ENCODE measurements around the gene ABCC9. TPM values are rescaled to one million over a fixed set of nuclear protein-coding genes. Genes with fewer than 3 reads are reported as not detected.

ABCC9 gene
- polyA plus RNA-seq, 1 of the 3 experiments (the other 2 are of a cell fraction): 0.02 TPM

GRCh38 chr12:21941506-21942376 is 515 bp upstream of the ABCC9 start:
- no peaks in the 10 kb centered on the region for H3F3A ChIP-seq (replicated peaks; ENCODE audit: insufficient read depth)
- ChIA-PET POLR2A (no interaction called here), CTCF (interaction anchor here (0.7 kb wide), 1 partner anchor 166 kb away, joined by 3 read pairs; no protein-coding TSS in a partner anchor)
- H3K27ac ChIP-seq (ENCODE audit: low read depth in 2 of 2, low read length in 1 of 2): no peak overlapping the region
- peak overlapping the region; percentile 67 for H3K4me2 ChIP-seq
- H3K27me3 ChIP-seq (ENCODE audit: insufficient read depth): peaks cover 32% of the 10 kb centered on the region; the same call in 1 of the 2 replicates
- H3K4me3 ChIP-seq (ENCODE audit: low read depth in 2 of 2, low read length in 1 of 2): peak overlapping the region; percentile 26 to 46
- no peaks in the 10 kb centered on the region for H3K79me2 ChIP-seq (ENCODE audit: insufficient read depth)
- no peaks in the 10 kb centered on the region for H3K9me3 ChIP-seq
- peaks cover 0 to 5% of the 10 kb centered on the region in 2 experiments; a peak in 1 of 4 replicates for H3K4me1 ChIP-seq (ENCODE audit: control insufficient read depth in 1 of 2, insufficient read depth in 2 of 2, low read depth in 1 of 2, low read length in 1 of 2)
- no peaks in the 10 kb centered on the region for H3K9me2 ChIP-seq
- H3K36me3 ChIP-seq (replicated peaks in 1 of 2; ENCODE audit: control insufficient read depth in 1 of 2, insufficient read depth in 2 of 2, low read length in 1 of 2): no peaks in the 10 kb centered on the region
- no peak overlapping the region for H2AFZ ChIP-seq (ENCODE audit: low read depth)
- WGBS (ENCODE audit: low lambda C conversion rate): 19% methylated on average over 31 of the region's 51 CpGs
- no peak for TF ChIP-seq TEAD4 (IDR thresholded peaks at IDR 0.05; ENCODE audit: borderline replicate concordance, insufficient read depth)
- TF ChIP-seq, protein P1, sequence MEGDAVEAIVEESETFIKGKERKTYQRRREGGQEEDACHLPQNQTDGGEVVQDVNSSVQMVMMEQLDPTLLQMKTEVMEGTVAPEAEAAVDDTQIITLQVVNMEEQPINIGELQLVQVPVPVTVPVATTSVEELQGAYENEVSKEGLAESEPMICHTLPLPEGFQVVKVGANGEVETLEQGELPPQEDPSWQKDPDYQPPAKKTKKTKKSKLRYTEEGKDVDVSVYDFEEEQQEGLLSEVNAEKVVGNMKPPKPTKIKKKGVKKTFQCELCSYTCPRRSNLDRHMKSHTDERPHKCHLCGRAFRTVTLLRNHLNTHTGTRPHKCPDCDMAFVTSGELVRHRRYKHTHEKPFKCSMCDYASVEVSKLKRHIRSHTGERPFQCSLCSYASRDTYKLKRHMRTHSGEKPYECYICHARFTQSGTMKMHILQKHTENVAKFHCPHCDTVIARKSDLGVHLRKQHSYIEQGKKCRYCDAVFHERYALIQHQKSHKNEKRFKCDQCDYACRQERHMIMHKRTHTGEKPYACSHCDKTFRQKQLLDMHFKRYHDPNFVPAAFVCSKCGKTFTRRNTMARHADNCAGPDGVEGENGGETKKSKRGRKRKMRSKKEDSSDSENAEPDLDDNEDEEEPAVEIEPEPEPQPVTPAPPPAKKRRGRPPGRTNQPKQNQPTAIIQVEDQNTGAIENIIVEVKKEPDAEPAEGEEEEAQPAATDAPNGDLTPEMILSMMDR (IDR thresholded peaks at IDR 0.05): peak; percentile 39
- peak; percentile 40; the same call in 1 of the 2 replicates for TF ChIP-seq EZH2phosphoT487 (IDR thresholded peaks at IDR 0.05; ENCODE audit: borderline replicate concordance, low read depth)
- no peak for TF ChIP-seq FOSL2 (IDR thresholded peaks at IDR 0.05; ENCODE audit: borderline replicate concordance, low read depth)
- no peak for TF ChIP-seq ELF1 (IDR thresholded peaks at IDR 0.05)
- no peak for TF ChIP-seq CHD2 (IDR thresholded peaks at IDR 0.05; ENCODE audit: low read length, partially characterized antibody)
- peak; percentile 33 for DNase-seq
- H3K9ac ChIP-seq: no peak overlapping the region
- H4K20me1 ChIP-seq (ENCODE audit: insufficient read depth): no peaks in the 10 kb centered on the region

DNA sequence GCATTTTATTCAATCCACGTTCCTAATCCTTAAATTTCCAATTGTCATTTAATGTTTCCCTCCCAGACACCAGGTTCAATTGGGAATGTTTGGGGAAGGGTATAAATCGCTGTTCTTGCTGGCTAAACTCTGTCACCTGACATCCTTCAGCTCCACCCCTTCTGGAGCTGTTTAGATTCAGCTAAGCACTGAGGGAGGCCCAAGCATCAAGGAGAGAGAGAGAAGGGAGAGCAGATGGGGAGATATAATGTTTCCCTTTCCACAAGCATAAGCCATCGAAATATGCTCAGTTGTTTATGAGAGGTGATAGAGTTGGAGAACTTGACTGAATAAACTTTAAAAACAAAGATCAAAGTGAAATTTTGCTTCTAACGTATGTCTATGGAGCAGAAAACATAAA is 1.8 kb downstream of the ABCC9 start:
- Histone ChIP-seq H3K79me2 (ENCODE audit: insufficient read depth) (no peaks in the 10 kb centered on the region), H4K20me1 (ENCODE audit: insufficient read depth) (no peaks in the 10 kb centered on the region), H3K27ac (ENCODE audit: low read depth in 2 of 2, low read length in 1 of 2) (no peak overlapping the region), H3K4me1 (ENCODE audit: control insufficient read depth in 1 of 2, insufficient read depth in 2 of 2, low read depth in 1 of 2, low read length in 1 of 2) (peaks cover 0 to 5% of the 10 kb centered on the region in 2 experiments; a peak in 1 of 4 replicates), H3F3A (replicated peaks; ENCODE audit: insufficient read depth) (no peaks in the 10 kb centered on the region), H3K9ac (no peak overlapping the region), H3K27me3 (ENCODE audit: insufficient read depth) (peaks cover 32% of the 10 kb centered on the region; the same call in 1 of the 2 replicates), H2AFZ (ENCODE audit: low read depth) (no peak overlapping the region), H3K9me3 (no peaks in the 10 kb centered on the region), H3K36me3 (replicated peaks in 1 of 2; ENCODE audit: control insufficient read depth in 1 of 2, insufficient read depth in 2 of 2, low read length in 1 of 2) (no peaks in the 10 kb centered on the region), H3K4me3 (ENCODE audit: low read depth in 2 of 2, low read length in 1 of 2) (no peak overlapping the region), H3K4me2 (no peak overlapping the region), H3K9me2 (no peaks in the 10 kb centered on the region)
- ChIA-PET CTCF (no interaction called here), POLR2A (no interaction called here)
- TF ChIP-seq RCOR1 (IDR thresholded peaks at IDR 0.05; ENCODE audit: low read length) (no peak), RAD21 (IDR thresholded peaks at IDR 0.05; ENCODE audit: low read length) (no peak), TEAD4 (IDR thresholded peaks at IDR 0.05; ENCODE audit: borderline replicate concordance, insufficient read depth) (no peak), NFIC (IDR thresholded peaks at IDR 0.05; ENCODE audit: borderline replicate concordance) (no peak), SMC3 (IDR thresholded peaks at IDR 0.05; ENCODE audit: low read depth, low read length) (no peak), IRF3 (IDR thresholded peaks at IDR 0.05; ENCODE audit: low read depth, low read length) (no peak), NRF1 (IDR thresholded peaks at IDR 0.05; ENCODE audit: low read depth, low read length) (no peak), USF1 (IDR thresholded peaks at IDR 0.05; ENCODE audit: borderline replicate concordance, low read depth) (no peak), YY1 (IDR thresholded peaks at IDR 0.05; ENCODE audit: low read depth) (no peak), ELF1 (IDR thresholded peaks at IDR 0.05) (no peak), JUND (IDR thresholded peaks at IDR 0.05) (no peak), FOXJ3 (CRISPR knock-in tag; IDR thresholded peaks at IDR 0.05) (no peak)
- 8% methylated on average over 4 of the region's 4 CpGs for WGBS (ENCODE audit: low lambda C conversion rate)
- DNase-seq: no peak
